Right cardiac atrium (tissue), 5 donors: ENCODE measurements around the gene ADRA1B. TPM values are rescaled to one million over a fixed set of nuclear protein-coding genes. Genes with fewer than 3 reads are reported as not detected.
"Not testable (repeated sequence)": the region's sequence is repeated elsewhere in the genome, so short reads cannot be mapped to it uniquely, and the experiment has no call there.

Experiments used
- ATAC-seq, 2 donors: fragments of 200-7000 bp; cut with Tn5 transposase; one replicate each; pipeline versions ENCODE4 v1.8.0 to v1.9.1; 2020; ENCODE audit warnings: moderate library complexity in 2 of 2, mild to moderate bottlenecking in 1 of 2
- DNase-seq, 3 donors: peaks; one replicate each; pipeline ENCODE4 v3.0.0-alpha.2; 2020
- H3K27ac ChIP-seq: one replicate; pipeline ENCODE4 v1.5.1; 2013; ENCODE audit warnings: mild to moderate bottlenecking, low read length, control low read depth, moderate library complexity
- H3K27me3 ChIP-seq: one replicate; pipeline ENCODE4 v1.6.1; 2013; ENCODE audit not compliant: control insufficient read depth, insufficient read depth
- H3K4me1 ChIP-seq: one replicate; pipeline ENCODE4 v1.6.1; 2013; ENCODE audit warnings: low read length; ENCODE audit not compliant: control insufficient read depth, insufficient read depth
- H3K4me3 ChIP-seq: one replicate; pipeline ENCODE4 v1.5.1; 2013; ENCODE audit warnings: low read length, control low read depth
- H3K9me3 ChIP-seq: one replicate; pipeline ENCODE4 v1.6.1; 2013; ENCODE audit warnings: low read length; ENCODE audit not compliant: control insufficient read depth
- WGBS: extraction: QIAGEN DNeasy Blood & Tissue Kit; methylation state at CpG from one replicate; pipeline ENCODE4 v1.1.7; 2013; 5-methylcytosine and 5-hydroxymethylcytosine counted together
- intact Hi-C, 4 donors: fragments of 100-400 bp; cut with DNase I; formaldehyde crosslinking; loops; one replicate each; pipeline versions ENCODE4 v1.11.0 to v1.14.0; 2022 to 2023
- polyA plus RNA-seq: library from polyadenylated mRNA; stranded (reverse); fragments of 200-250 nt; gene quantifications from one replicate; pipeline ENCODE4 v1.2.3, GENCODE V29; 2013
- total RNA-seq, 4 donors: library from RNA; stranded (reverse); fragmentation: NEBNext Ultra II Directional; extraction: Animal tissue kit (Norgen Biotek cat#: 25700); gene quantifications; one replicate each; pipeline ENCODE4 v1.2.1, GENCODE V29; 2021
- donor health status: healthy with polysubstance abuse.
- donor health status: DM: no; HTN: yes; CAD: no.
- donor health status: DM: no; HTN: no; CAD: no.
- donor health status: DM: no; HTN: yes; CAD: no; lungs with severe emphysema.
- donor health status: DM: yes; HTN: yes; CAD: no.

The ADRA1B gene
- total and polyA plus RNA-seq, 5 donors, result 1.3 to 3.6 (median 2.4) TPM

DNA sequence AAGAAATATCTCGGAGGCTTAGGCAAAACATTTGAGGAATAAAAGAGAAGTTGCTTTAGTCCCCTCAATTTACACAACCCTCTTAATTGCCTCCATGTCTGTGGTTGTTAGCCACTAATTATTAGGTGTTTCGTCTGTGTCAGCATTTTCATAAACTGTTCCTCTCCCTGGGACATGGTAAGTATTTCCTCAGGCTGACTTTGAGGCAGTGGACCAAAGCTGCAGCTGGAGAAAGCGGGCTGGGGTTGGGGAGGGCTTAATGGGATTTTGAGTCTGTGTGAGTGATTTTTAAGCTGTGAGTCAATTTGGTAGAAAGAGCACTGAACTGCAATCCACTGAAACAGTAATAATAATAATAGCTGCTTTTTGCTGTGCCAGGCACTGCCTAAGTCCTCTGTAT lies 79.6 kb downstream of the ADRA1B start:
- Histone ChIP-seq H3K9me3 (no peaks in the 10 kb centered on the region), H3K4me1 (no peaks in the 10 kb centered on the region), H3K27ac (no peak overlapping the region), H3K27me3 (no peaks in the 10 kb centered on the region), H3K4me3 (no peak overlapping the region)
- ATAC-seq (no peak), DNase-seq (no peak)
- intact Hi-C loops, result no loop called here
- WGBS, result 86% methylated on average over 3 of the region's 3 CpGs

DNA sequence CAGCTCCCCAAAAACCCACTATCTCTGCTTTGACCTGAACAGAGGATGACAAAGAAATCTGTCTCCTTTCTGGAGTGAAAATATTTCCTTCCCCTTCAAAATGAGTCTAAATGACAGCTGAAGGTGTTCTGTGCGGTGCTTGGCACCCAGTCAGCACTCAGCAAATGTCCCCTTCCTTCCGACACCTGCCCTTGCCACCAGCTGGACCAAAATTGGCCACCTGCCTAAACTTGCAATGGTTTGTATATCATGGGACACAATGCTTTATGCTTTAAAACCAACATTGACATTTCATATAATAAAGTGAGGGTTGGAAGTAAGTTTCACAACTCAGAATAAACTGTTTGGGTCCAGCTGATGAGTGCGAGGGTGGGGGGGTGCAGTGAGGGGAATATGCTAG lies 85.2 kb downstream of the ADRA1B start:
- WGBS, result 42% methylated on average over 3 of the region's 3 CpGs
- H3K27ac ChIP-seq, result no peak overlapping the region
- DNase-seq (no peak), ATAC-seq (no peak)
- H3K27me3 ChIP-seq, result no peaks in the 10 kb centered on the region
- intact Hi-C loops, result no loop called here
- H3K4me3 ChIP-seq, result no peak overlapping the region
- H3K4me1 ChIP-seq, result no peaks in the 10 kb centered on the region
- H3K9me3 ChIP-seq, result no peaks in the 10 kb centered on the region

DNA sequence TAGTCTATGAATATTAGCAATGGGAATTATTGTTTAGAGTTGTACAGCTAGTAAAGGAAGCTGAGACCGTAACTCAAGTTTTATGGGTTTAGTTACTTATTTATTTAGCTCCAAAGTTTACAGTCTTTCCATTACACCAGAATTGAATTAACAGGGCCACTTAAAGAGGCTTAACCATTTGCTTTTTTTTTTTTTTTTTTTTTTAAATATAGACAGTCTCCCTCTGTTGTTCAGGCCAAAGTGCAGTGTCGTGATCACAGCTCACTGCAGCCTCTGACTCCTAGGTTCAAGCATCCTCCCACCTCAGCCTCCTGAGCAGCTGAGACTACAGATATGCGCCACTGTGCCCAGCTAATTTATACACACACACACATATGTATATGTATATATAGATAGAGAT lies 91.2 kb downstream of the ADRA1B start:
- no peak overlapping the region for H3K4me3 ChIP-seq
- no peak for ATAC-seq
- no peaks in the 10 kb centered on the region for H3K9me3 ChIP-seq
- 93% methylated on average over 3 of the region's 3 CpGs for WGBS
- no peaks in the 10 kb centered on the region for H3K27me3 ChIP-seq
- DNase-seq, result no peak
- peaks cover 2% of the 10 kb centered on the region for H3K4me1 ChIP-seq
- H3K27ac ChIP-seq, result no peak overlapping the region
- intact Hi-C loops, result no loop called here

- DNase-seq, H3K27ac ChIP-seq, ATAC-seq, H3K9me3 ChIP-seq, intact Hi-C loops, H3K27me3 ChIP-seq, H3K4me1 ChIP-seq: not testable (repeated sequence)
- WGBS, result 85% methylated on average over 14 of the region's 14 CpGs
- peak overlapping the region; percentile 99 for H3K4me3 ChIP-seq
Observed at GRCh38 chr5:160008529-160008876, 92.2 kb downstream of the ADRA1B start.

- Histone ChIP-seq H3K4me3 (peak within 1 kb of the TSS; percentile 99), H3K27me3 (no peaks in the 10 kb centered on the region), H3K9me3 (no peaks in the 10 kb centered on the region), H3K4me1 (peaks cover 2% of the 10 kb centered on the region), H3K27ac (peak within 1 kb of the TSS; percentile 87)
- DNase-seq (peak; percentile 94 to 96 (median 95)), ATAC-seq (peak; percentile 98 to 99)
- under 1% methylated on average over 31 of the region's 31 CpGs for WGBS
- intact Hi-C loops, result no loop called here
Observed at GRCh38 chr5:160008877-160009590, 92.8 kb downstream of the ADRA1B start, which contains the start of gene TTC1. TSS of gene TTC1 (plus strand) at chr5:160009139. CDS start at chr5:160010529, 1,390 bp downstream.

GRCh38 chr5:160009591-160009989 lies 93.3 kb downstream of the ADRA1B start:
- H3K4me1 ChIP-seq, result peaks cover 2% of the 10 kb centered on the region
- no peaks in the 10 kb centered on the region for H3K27me3 ChIP-seq
- H3K27ac ChIP-seq, result no peak overlapping the region
- intact Hi-C loops, result no loop called here
- DNase-seq (no peak), ATAC-seq (peak in 1 of 2 donors; percentile 8)
- H3K9me3 ChIP-seq, result no peaks in the 10 kb centered on the region
- WGBS, result 4% methylated on average over 11 of the region's 11 CpGs
- H3K4me3 ChIP-seq, result peak overlapping the region; percentile 99

DNA sequence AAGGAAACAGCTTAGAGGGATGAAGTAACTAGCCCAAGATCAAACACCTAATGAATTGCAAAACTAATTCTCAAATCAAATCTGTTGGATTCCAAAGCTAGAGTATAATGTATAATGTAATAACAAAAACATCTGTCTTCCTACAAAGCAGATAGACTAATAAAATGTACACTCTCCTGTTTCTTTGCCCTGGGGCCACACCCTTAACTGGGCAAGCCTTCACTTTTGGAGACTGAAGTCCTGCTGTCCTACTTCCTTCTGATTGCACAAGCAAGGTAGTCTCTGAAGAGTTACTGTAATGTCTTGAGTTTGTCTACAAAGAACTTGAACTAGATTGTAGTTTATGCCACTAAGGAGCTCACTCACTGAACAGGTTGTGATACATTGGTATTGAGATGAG lies 95.2 kb downstream of the ADRA1B start:
- intact Hi-C loops, result no loop called here
- no peaks in the 10 kb centered on the region for H3K27me3 ChIP-seq
- no peak for ATAC-seq
- no peak overlapping the region for H3K27ac ChIP-seq
- H3K4me3 ChIP-seq, result no peak overlapping the region
- DNase-seq, result no peak
- H3K4me1 ChIP-seq, result peaks cover 2% of the 10 kb centered on the region
- H3K9me3 ChIP-seq, result no peaks in the 10 kb centered on the region

- H3K4me3 ChIP-seq, H3K4me1 ChIP-seq, H3K27ac ChIP-seq, H3K9me3 ChIP-seq, intact Hi-C loops, H3K27me3 ChIP-seq, ATAC-seq, DNase-seq: not testable (repeated sequence)
- WGBS, result 96% methylated on average over 6 of the region's 6 CpGs
Observed at GRCh38 chr5:160014197-160014596, 97.9 kb downstream of the ADRA1B start.

DNA sequence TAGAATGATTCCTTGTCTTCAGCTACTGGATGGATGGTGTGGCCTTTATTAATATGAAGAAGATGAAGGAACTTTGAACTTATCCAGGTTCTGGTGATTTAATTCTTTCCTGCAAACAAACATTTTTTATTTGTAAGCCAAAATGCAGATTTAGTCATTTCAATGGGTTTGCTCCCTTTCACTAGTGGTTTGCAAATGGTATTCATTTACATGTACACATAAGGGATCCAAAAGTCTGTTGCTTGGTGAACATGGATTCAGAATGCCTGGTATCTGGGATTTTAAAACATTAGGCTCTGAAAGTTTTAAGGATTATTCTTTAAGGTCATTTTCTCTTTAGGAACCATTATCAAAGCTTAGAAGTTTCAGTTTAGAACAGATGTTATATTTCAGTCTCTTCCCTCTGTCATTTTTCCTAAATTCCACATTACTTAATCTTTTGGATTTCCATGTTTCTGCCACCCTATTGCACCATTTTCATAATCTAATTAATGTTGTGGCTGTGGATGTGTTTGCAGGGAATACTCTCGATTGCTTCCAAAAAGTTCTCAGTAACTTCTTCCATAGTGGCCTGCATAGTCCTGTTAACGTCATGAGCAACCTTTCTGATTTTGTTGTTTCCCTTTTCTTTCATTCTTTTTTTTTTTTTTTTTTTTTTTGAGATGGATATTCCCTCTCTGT lies 102.8 kb downstream of the ADRA1B start:
- 72% methylated on average over 2 of the region's 2 CpGs for WGBS
- H3K9me3 ChIP-seq, result no peaks in the 10 kb centered on the region
- DNase-seq, result no peak
- no peak overlapping the region for H3K27ac ChIP-seq
- intact Hi-C loops, result no loop called here
- H3K27me3 ChIP-seq, result no peaks in the 10 kb centered on the region
- ATAC-seq, result no peak
- no peak overlapping the region for H3K4me3 ChIP-seq
- H3K4me1 ChIP-seq, result no peaks in the 10 kb centered on the region

GRCh38 chr5:160020266-160020770 lies 104.0 kb downstream of the ADRA1B start:
- Histone ChIP-seq H3K27ac (no peak overlapping the region), H3K4me1 (no peaks in the 10 kb centered on the region), H3K27me3 (no peaks in the 10 kb centered on the region), H3K9me3 (no peaks in the 10 kb centered on the region), H3K4me3 (no peak overlapping the region)
- DNase-seq (no peak), ATAC-seq (no peak)
- intact Hi-C loops, result loop anchor here (5.0 to 10.0 kb wide), 7 partner anchors 94 to 372 kb away; partner anchors contain the start of gene PWWP2A (in 1 of the 4)
- 75% methylated on average over 7 of the region's 7 CpGs for WGBS

DNA sequence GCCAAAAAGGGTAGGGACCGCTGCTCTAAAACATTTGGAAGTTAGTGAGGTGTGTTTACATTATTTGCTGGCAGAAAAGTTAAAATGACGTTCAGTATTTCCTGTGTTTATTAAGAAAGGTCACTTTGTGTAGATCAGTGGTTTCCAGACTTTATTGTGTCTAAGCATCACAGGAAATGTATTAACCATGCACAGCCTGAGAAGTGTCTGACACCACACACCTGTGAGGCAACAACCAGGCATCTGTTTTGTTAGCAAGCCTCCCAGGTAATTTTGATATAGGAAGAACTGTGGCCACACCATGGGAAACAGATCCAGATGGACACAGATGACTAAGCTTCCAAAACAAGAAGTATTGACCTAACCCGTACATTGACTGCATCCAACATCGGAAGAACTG lies 104.7 kb downstream of the ADRA1B start:
- no peaks in the 10 kb centered on the region for H3K9me3 ChIP-seq
- WGBS, result 61% methylated on average over 4 of the region's 4 CpGs
- DNase-seq (no peak), ATAC-seq (no peak)
- no peak overlapping the region for H3K27ac ChIP-seq
- intact Hi-C loops, result loop anchor here (5.0 to 10.0 kb wide), 7 partner anchors 94 to 371 kb away; partner anchors contain the start of gene PWWP2A (in 1 of the 4)
- no peaks in the 10 kb centered on the region for H3K27me3 ChIP-seq
- H3K4me3 ChIP-seq, result no peak overlapping the region
- H3K4me1 ChIP-seq, result no peaks in the 10 kb centered on the region
